A673 (cell line): Measurements from ENCODE around the gene PATJ. TPM values are rescaled to one million over a fixed set of nuclear protein-coding genes. Genes with fewer than 3 reads are reported as not detected.

Experiments used
- BruUV-seq: library from RNA; stranded (reverse); fragments of 400-500 nt; replicated peaks from 2 replicates; lab custom pipeline; 2021; lab: Mats Ljungman, UMichigan
- CTCF ChIA-PET: fragments of 300-600 bp; sonication (Branson Sonifier 250); formaldehyde crosslinking; loops from one replicate; lab custom pipeline; 2022; ENCODE audit warnings: antibody characterized with exemption; lab: Charles Lee
- POLR2A ChIA-PET: fragments of 300-600 bp; sonication (Branson Sonifier 250); formaldehyde crosslinking; loops from one replicate; lab custom pipeline; 2022; ENCODE audit warnings: antibody characterized with exemption; ENCODE audit not compliant: low non-redundant PET; lab: Charles Lee
- DNase-seq: peaks from one replicate; pipeline ENCODE4 v3.0.0-alpha.2; 2015; ENCODE audit warnings: low spot score
- H3K27ac ChIP-seq: fragments of 200-600 bp; sonication (generic); 2 replicates; pipeline ENCODE4 v1.5.1; 2016; ENCODE audit warnings: mixed run types, low read depth, mild to moderate bottlenecking, mixed read lengths, antibody characterized with exemption, low read length; ENCODE audit not compliant: poor library complexity, severe bottlenecking
- H3K27me3 ChIP-seq: fragments of 200-600 bp; sonication (generic); replicated peaks from 2 replicates; pipeline ENCODE4 v1.6.1; 2017; ENCODE audit warnings: mixed run types, low read depth, mild to moderate bottlenecking, mixed read lengths, antibody characterized with exemption, low read length; ENCODE audit not compliant: insufficient read depth, poor library complexity
- H3K36me3 ChIP-seq: fragments of 200-600 bp; sonication (generic); 2 replicates; pipeline ENCODE4 v1.6.1; 2016; ENCODE audit warnings: mixed run types, mild to moderate bottlenecking, mixed read lengths, antibody characterized with exemption, low read length; ENCODE audit not compliant: insufficient read depth, poor library complexity, severe bottlenecking
- H3K4me1 ChIP-seq: fragments of 200-600 bp; sonication (generic); 2 replicates; pipeline ENCODE4 v1.6.1; 2017; ENCODE audit warnings: mixed run types, mild to moderate bottlenecking, mixed read lengths, antibody characterized with exemption, low read length; ENCODE audit not compliant: insufficient read depth, poor library complexity, severe bottlenecking
- H3K4me3 ChIP-seq: fragments of 200-600 bp; sonication (generic); 2 replicates; pipeline ENCODE4 v1.5.1; 2016; ENCODE audit warnings: low read depth, mixed run types, mild to moderate bottlenecking, mixed read lengths, low read length; ENCODE audit not compliant: poor library complexity, severe bottlenecking
- H3K9me3 ChIP-seq: fragments of 200-600 bp; sonication (generic); 2 replicates; pipeline ENCODE4 v1.6.1; 2016; ENCODE audit warnings: mixed run types, low read depth, mild to moderate bottlenecking, mixed read lengths, antibody characterized with exemption, low read length; ENCODE audit not compliant: poor library complexity, severe bottlenecking
- CTCF ChIP-seq: fragments of 300-800, 200-600 bp; sonication (generic); conservative IDR thresholded peaks from 2 replicates; pipeline ENCODE4 v1.5.1; 2017; ENCODE audit warnings: low read depth, mild to moderate bottlenecking, antibody characterized with exemption, low read length, moderate library complexity, mixed read lengths
- EZH2 ChIP-seq: fragments of 200-600 bp; sonication (generic); IDR thresholded peaks from 2 replicates; pipeline ENCODE4 v1.6.1; 2017; ENCODE audit warnings: borderline replicate concordance, low read depth, mild to moderate bottlenecking, mixed read lengths, antibody characterized with exemption, low read length; ENCODE audit not compliant: poor library complexity, severe bottlenecking
- intact Hi-C: fragments of 100-400 bp; cut with micrococcal nuclease; formaldehyde crosslinking; loops from one replicate; pipeline ENCODE4 v1.10.0; 2022; ENCODE audit not compliant: unreplicated experiment
- total RNA-seq: library from RNA; stranded (reverse); gene quantifications from 2 replicates; pipeline ENCODE4 v1.2.3, GENCODE V29; 2021

The PATJ gene
- total RNA-seq, 1 experiment from 2014 or later: 6.6 TPM

- ChIA-PET POLR2A (no interaction called here), CTCF (no interaction called here)
- intact Hi-C loops: no loop called here
Observed at GRCh38 chr1:62208087-62208486, 465.8 kb downstream of the PATJ start.

GRCh38 chr1:62208970-62209369 lies 466.7 kb downstream of the PATJ start:
- DNase-seq: no peak
- no peak overlapping the region for H3K27ac ChIP-seq
- H3K27me3 ChIP-seq: no peaks in the 10 kb centered on the region
- no peaks in the 10 kb centered on the region for H3K36me3 ChIP-seq
- CTCF ChIA-PET: no interaction called here
- POLR2A ChIA-PET: no interaction called here
- H3K4me3 ChIP-seq: no peak overlapping the region
- no TSS peak for BruUV-seq
- intact Hi-C loops: no loop called here
- H3K4me1 ChIP-seq: no peaks in the 10 kb centered on the region
- peaks cover 33% of the 10 kb centered on the region for H3K9me3 ChIP-seq
- no peak for TF ChIP-seq EZH2
- no peak for TF ChIP-seq CTCF

More at GRCh38 chr1:62208087-62208486, 465.8 kb downstream of the PATJ start:
- no TSS peak for BruUV-seq
- Histone ChIP-seq H3K27me3 (no peaks in the 10 kb centered on the region), H3K4me1 (no peaks in the 10 kb centered on the region), H3K4me3 (no peak overlapping the region), H3K9me3 (peaks cover 33% of the 10 kb centered on the region), H3K27ac (no peak overlapping the region), H3K36me3 (no peaks in the 10 kb centered on the region)
- no peak for DNase-seq
- TF ChIP-seq CTCF (no peak), EZH2 (no peak)

GRCh38 chr1:62209931-62210595 lies 467.8 kb downstream of the PATJ start:
- POLR2A ChIA-PET: no interaction called here
- no peak overlapping the region for H3K4me3 ChIP-seq
- H3K4me1 ChIP-seq: no peaks in the 10 kb centered on the region
- intact Hi-C loops: no loop called here
- H3K36me3 ChIP-seq: no peaks in the 10 kb centered on the region
- H3K9me3 ChIP-seq: peaks cover 33% of the 10 kb centered on the region
- CTCF ChIA-PET: no interaction called here
- H3K27ac ChIP-seq: no peak overlapping the region
- DNase-seq: no peak
- no peaks in the 10 kb centered on the region for H3K27me3 ChIP-seq
- TF ChIP-seq EZH2 (no peak), CTCF (no peak)
- BruUV-seq: no TSS peak
